Caco-2 (cell line): ENCODE measurements around the gene DYNC1H1. TPM values are rescaled to one million over a fixed set of nuclear protein-coding genes. Genes with fewer than 3 reads are reported as not detected.

Source experiments
- BruUV-seq: library from RNA; stranded (reverse); fragments of 400-500 nt; replicated peaks from 2 replicates; lab custom pipeline; 2021; lab: Mats Ljungman, UMichigan
- CTCF ChIA-PET: fragments of 300-600 bp; sonication (Branson Sonifier 250); formaldehyde crosslinking; loops from one replicate; lab custom pipeline; 2022; ENCODE audit warnings: antibody characterized with exemption; lab: Charles Lee
- POLR2A ChIA-PET: fragments of 300-600 bp; sonication (Branson Sonifier 250); formaldehyde crosslinking; loops from one replicate; lab custom pipeline; 2022; ENCODE audit warnings: antibody characterized with exemption; lab: Charles Lee
- DNase-seq, 2 experiments: peaks; one replicate each; pipeline versions ENCODE4 v3.0.0 to v3.0.0-alpha.2; 2020 to 2022
- H3K27me3 ChIP-seq: replicated peaks from 2 replicates; pipeline ENCODE4 v1.6.0; 2011; ENCODE audit warnings: low read length; ENCODE audit not compliant: control insufficient read depth, insufficient read depth
- H3K36me3 ChIP-seq: 2 replicates; pipeline ENCODE4 v1.5.1; 2011; ENCODE audit warnings: low read length; ENCODE audit not compliant: control insufficient read depth, insufficient read depth
- H3K4me1 ChIP-seq: fragments of 250-450 bp; sonication (Bioruptor Pico); 2 replicates; pipeline ENCODE4 v1.5.1; 2020; ENCODE audit warnings: mild to moderate bottlenecking
- H3K4me3 ChIP-seq: 2 replicates; pipeline ENCODE4 v1.5.1; 2011; ENCODE audit warnings: low read depth, mild to moderate bottlenecking, control low read depth, low read length
- H3K9me3 ChIP-seq: fragments of 250-450 bp; sonication (Bioruptor Pico); 2 replicates; pipeline ENCODE4 v1.5.1; 2020; ENCODE audit warnings: mild to moderate bottlenecking, moderate library complexity
- H3K27ac Mint-ChIP-seq: one replicate; pipeline ENCODE4 v1.8.0; 2022; ENCODE audit warnings: mixed read lengths; ENCODE audit not compliant: unreplicated experiment
- H3K27me3 Mint-ChIP-seq: one replicate; pipeline ENCODE4 v1.8.0; 2022; ENCODE audit warnings: mixed read lengths; ENCODE audit not compliant: insufficient read depth, unreplicated experiment
- H3K36me3 Mint-ChIP-seq: one replicate; pipeline ENCODE4 v1.8.0; 2022; ENCODE audit warnings: mild to moderate bottlenecking, mixed read lengths; ENCODE audit not compliant: insufficient read depth, unreplicated experiment
- H3K4me1 Mint-ChIP-seq: one replicate; pipeline ENCODE4 v1.8.0; 2022; ENCODE audit warnings: low read depth, mixed read lengths; ENCODE audit not compliant: unreplicated experiment
- H3K4me3 Mint-ChIP-seq: one replicate; pipeline ENCODE4 v1.8.0; 2022; ENCODE audit warnings: mild to moderate bottlenecking, moderate library complexity, mixed read lengths; ENCODE audit not compliant: unreplicated experiment
- H3K9me3 Mint-ChIP-seq: one replicate; pipeline ENCODE4 v1.8.0; 2022; ENCODE audit warnings: mixed read lengths; ENCODE audit not compliant: unreplicated experiment
- CTCF ChIP-seq, 2 experiments: fragments of 200-600 bp in 1 of 2; IDR thresholded peaks; 1 replicate in 1 of 2; 2 replicates in 1 of 2; pipeline versions ENCODE4 v1.5.1 to v1.8.0; 2011 to 2022; ENCODE audit warnings: antibody characterized with exemption in 1 of 2, control low read depth in 1 of 2, inconsistent platforms in 1 of 2, low read depth in 1 of 2, low read length in 1 of 2, mild to moderate bottlenecking in 1 of 2, moderate library complexity in 1 of 2; ENCODE audit not compliant: insufficient read depth in 1 of 2, severe bottlenecking in 1 of 2, unreplicated experiment in 1 of 2
- intact Hi-C: fragments of 100-400 bp; cut with micrococcal nuclease; formaldehyde crosslinking; loops from one replicate; pipeline ENCODE4 v1.10.0; 2022; ENCODE audit not compliant: unreplicated experiment
- total RNA-seq: library from RNA; stranded (reverse); gene quantifications from 2 replicates; pipeline ENCODE4 v1.2.3, GENCODE V29; 2022

DYNC1H1 gene
- total RNA-seq, 1 experiment from 2014 or later = 351 TPM

- ChIA-PET POLR2A (no interaction called here), CTCF (no interaction called here)
- BruUV-seq = no TSS peak
- H3K9me3 Mint-ChIP-seq = no peaks in the 10 kb centered on the region
- Histone ChIP-seq H3K36me3 (peaks cover 2% of the 10 kb centered on the region; the same call in 1 of the 2 replicates), H3K9me3 (no peaks in the 10 kb centered on the region), H3K27me3 (no peaks in the 10 kb centered on the region), H3K4me1 (no peaks in the 10 kb centered on the region), H3K4me3 (no peak overlapping the region)
- intact Hi-C loops = no loop called here
- H3K27ac Mint-ChIP-seq = no peak overlapping the region
- H3K4me1 Mint-ChIP-seq = no peaks in the 10 kb centered on the region
- no peak for TF ChIP-seq CTCF (IDR thresholded peaks at IDR 0.05; ENCODE audit: insufficient read depth in 1 of 2, low read depth in 1 of 2, low read length in 1 of 2, severe bottlenecking in 1 of 2, unreplicated experiment in 1 of 2)
- DNase-seq = no peak
- peaks cover 85% of the 10 kb centered on the region for H3K36me3 Mint-ChIP-seq
- no peak overlapping the region for H3K4me3 Mint-ChIP-seq
- H3K27me3 Mint-ChIP-seq = no peaks in the 10 kb centered on the region
Measured at GRCh38 chr14:102018251-102018650, 53.9 kb downstream of the DYNC1H1 start.

GRCh38 chr14:102019006-102019540 lies 54.7 kb downstream of the DYNC1H1 start:
- H3K9me3 ChIP-seq = no peaks in the 10 kb centered on the region
- Mint-ChIP-seq H3K9me3 (no peaks in the 10 kb centered on the region), H3K4me3 (no peak overlapping the region), H3K27me3 (no peaks in the 10 kb centered on the region), H3K4me1 (no peaks in the 10 kb centered on the region), H3K36me3 (peaks cover 85% of the 10 kb centered on the region), H3K27ac (no peak overlapping the region)
- no peak for TF ChIP-seq CTCF (IDR thresholded peaks at IDR 0.05; ENCODE audit: insufficient read depth in 1 of 2, low read depth in 1 of 2, low read length in 1 of 2, severe bottlenecking in 1 of 2, unreplicated experiment in 1 of 2)
- no TSS peak for BruUV-seq
- DNase-seq = no peak
- H3K36me3 ChIP-seq = peaks cover 1% of the 10 kb centered on the region; the same call in 1 of the 2 replicates
- no peaks in the 10 kb centered on the region for H3K27me3 ChIP-seq
- POLR2A ChIA-PET = no interaction called here
- no peaks in the 10 kb centered on the region for H3K4me1 ChIP-seq
- CTCF ChIA-PET = no interaction called here
- no peak overlapping the region for H3K4me3 ChIP-seq
- intact Hi-C loops = no loop called here

GRCh38 chr14:102020058-102020971 lies 55.9 kb downstream of the DYNC1H1 start:
- no TSS peak for BruUV-seq
- no peaks in the 10 kb centered on the region for H3K9me3 Mint-ChIP-seq
- Histone ChIP-seq H3K9me3 (no peaks in the 10 kb centered on the region), H3K36me3 (peaks cover 1% of the 10 kb centered on the region; the same call in 1 of the 2 replicates), H3K27me3 (no peaks in the 10 kb centered on the region), H3K4me1 (no peaks in the 10 kb centered on the region), H3K4me3 (no peak overlapping the region)
- TF ChIP-seq CTCF (IDR thresholded peaks at IDR 0.05; ENCODE audit: insufficient read depth in 1 of 2, low read depth in 1 of 2, low read length in 1 of 2, severe bottlenecking in 1 of 2, unreplicated experiment in 1 of 2) = no peak
- ChIA-PET CTCF (no interaction called here), POLR2A (no interaction called here)
- H3K27me3 Mint-ChIP-seq = no peaks in the 10 kb centered on the region
- H3K36me3 Mint-ChIP-seq = peaks cover 89% of the 10 kb centered on the region
- H3K4me3 Mint-ChIP-seq = no peak overlapping the region
- no peaks in the 10 kb centered on the region for H3K4me1 Mint-ChIP-seq
- intact Hi-C loops = no loop called here
- no peak overlapping the region for H3K27ac Mint-ChIP-seq
- DNase-seq = no peak
